H4 (cell line): ENCODE measurements around the gene PLCB4. TPM values are rescaled to one million over a fixed set of nuclear protein-coding genes. Genes with fewer than 3 reads are reported as not detected.

Experiments
- DNase-seq: peaks from one replicate; pipeline ENCODE4 v3.0.0-alpha.2; 2015; ENCODE audit warnings: low spot score
- total RNA-seq: library from RNA; depleted of rRNA; stranded (reverse); fragments of >200 nt; shearing (Covaris generic); gene quantifications from 2 replicates; pipeline ENCODE4 v1.2.3, GENCODE V29; 2014

Gene PLCB4
- total RNA-seq, 1 experiment from 2014 or later, result 5.9 TPM

DNA sequence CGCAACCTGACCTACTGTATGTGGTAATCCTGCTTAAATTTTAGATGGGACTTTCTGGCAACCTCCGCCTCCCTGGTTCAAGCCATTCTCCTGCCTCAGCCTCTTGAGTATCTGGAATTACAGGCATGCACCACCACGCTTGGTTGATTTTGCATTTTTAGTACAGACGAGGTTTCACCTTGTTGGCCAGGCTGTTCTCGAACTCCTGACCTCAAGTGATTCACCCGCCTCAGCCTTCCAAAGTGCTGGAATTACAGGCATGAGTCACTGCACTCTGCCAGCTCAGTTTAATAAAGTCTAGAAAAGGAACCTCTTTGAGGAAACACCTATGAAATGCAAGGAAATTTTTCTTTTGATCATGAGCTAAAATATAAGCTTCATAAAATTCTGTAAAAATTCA is 9.0 kb upstream of the PLCB4 start:
- DNase-seq, result peak; percentile 10

DNA sequence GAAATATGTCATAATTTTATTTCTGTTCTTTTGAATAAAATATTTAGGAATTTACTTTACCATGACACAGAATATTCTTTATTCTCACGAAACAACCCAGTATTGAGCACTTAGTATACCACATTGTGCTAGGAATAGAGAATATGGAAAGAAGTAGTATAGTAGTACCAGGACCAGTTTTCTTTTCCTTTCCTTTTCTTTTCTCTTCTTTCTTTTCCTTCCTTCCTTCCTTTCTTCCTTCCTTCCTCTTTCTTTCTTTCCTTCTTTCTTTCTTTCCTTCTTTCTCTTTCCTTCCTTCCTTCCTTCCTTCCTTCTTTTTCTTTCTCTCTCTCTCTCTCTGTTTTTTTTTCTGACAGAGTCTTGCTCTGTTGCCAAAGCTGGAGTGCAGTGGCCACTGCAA is 7.5 kb upstream of the PLCB4 start:
- DNase-seq, result no peak

DNA sequence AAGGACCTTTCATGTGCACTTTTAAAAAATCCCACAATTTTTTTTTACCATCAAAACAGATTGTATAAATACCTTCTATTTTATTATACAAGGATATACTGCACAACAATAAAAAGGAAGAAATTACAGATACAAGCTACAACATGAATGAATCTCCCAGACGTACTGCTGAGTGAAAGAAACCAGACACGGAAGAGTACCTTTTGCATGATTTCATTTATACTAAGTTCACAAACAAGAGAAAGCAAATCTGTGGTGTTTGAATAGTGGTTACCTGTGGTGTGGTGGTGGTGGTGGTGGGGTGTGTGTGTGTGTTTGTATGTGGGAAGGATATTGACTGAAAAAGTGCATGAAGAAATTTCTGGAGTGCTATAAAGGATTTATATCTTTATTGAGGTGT is 6.8 kb upstream of the PLCB4 start:
- no peak for DNase-seq

DNA sequence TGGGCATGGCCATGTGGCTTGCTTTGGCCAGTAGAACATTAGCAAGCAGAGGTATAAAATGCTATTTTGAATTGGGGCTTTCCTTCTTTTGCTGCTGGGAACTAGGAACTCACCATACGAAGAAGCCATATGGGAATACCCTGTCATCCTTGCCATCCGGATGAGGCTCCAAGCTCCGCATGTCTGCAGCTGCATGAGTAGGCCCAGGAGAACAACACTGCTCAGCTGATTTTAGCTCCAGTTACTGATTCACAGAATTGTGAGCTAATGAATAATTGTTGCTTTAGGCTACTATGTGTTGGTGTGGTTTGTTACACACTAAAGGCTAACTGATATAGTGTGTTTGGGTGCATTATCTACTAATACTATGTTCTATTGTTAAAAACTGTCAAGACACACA is 2.7 kb upstream of the PLCB4 start:
- no peak for DNase-seq

DNA sequence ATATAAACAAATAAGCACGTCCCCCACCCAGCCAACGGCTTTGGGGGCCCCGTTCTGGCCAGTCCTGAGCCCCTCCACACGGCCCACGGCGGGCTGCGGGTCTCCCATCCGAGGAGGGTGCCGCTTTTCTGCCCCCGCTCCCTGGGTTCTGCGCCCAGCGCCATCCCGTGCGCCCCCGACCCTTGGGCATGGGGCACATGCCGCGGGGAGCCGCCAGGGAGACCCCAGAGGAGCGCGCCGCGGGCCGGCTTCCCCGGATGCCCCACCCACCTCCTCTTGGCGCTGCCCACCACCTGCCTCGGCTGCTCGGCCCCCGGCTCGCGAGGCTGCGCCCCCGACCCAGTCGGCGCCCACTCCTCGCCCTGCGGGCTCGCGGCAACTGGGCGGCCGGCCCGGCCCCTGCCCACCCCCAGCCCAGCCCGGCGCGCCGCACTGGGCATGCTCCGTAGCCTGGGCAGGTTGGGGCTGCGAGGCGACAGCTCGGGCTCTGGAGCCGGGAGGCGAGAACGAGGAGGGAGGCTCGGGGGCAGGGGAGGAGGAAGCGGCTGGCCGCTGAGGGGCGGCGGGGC is 570 bp upstream of the PLCB4 start:
- peak; percentile 31 for DNase-seq

DNA sequence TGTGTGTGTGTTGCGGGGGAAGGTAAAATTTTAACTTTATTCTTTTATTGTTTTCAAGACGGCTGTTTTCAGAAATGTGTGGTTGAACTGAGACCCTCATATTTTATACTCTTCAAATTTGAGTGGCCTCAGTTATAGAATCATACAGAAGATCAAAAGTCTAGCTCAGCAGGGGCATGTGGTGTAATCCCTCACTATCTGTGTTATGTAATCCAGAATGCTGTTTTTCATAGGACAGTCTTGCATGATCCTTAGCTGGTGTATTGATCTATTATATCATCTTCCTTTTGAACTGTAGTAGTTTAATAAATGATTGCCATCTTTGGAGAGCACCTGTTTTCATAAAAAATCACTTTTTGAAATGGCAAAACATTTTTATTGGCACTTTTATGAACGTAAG is 1.4 kb downstream of the PLCB4 start:
- DNase-seq, result no peak

DNA sequence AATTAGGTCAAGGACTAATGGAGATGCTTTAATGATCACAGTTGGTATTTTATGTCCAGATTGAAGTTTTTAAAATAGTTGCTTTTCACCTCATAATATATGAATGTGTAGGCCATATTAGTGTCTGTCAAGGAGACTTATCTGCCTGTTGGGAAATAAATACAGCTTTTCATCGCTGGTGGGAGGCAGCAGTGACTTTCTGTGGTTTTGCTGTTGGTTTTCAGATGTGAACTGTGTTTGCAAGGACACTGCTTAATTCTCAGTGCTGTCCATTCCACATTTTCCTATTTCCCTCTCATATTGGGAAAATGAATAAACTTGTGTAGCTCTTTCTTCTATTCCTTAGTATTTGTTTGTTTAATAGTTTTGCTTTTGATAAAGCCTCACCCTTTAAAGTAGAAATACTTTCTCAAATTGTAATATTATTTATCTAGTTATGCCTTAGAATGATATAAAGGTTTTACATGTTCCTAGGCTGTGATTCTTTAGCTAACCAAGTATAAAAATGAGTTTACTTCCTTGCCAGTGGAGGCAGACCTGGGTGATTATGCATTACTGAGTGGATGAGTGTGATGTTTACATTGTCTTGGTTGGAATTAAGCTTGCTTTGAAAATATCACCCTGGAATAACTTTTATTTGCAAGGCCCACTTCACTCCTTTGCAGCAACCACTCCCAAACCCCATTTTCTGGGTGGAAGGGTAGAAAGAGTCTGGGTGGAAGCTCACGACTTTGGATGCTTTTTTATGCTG is 3.3 kb downstream of the PLCB4 start:
- DNase-seq, result peak; percentile 25

DNA sequence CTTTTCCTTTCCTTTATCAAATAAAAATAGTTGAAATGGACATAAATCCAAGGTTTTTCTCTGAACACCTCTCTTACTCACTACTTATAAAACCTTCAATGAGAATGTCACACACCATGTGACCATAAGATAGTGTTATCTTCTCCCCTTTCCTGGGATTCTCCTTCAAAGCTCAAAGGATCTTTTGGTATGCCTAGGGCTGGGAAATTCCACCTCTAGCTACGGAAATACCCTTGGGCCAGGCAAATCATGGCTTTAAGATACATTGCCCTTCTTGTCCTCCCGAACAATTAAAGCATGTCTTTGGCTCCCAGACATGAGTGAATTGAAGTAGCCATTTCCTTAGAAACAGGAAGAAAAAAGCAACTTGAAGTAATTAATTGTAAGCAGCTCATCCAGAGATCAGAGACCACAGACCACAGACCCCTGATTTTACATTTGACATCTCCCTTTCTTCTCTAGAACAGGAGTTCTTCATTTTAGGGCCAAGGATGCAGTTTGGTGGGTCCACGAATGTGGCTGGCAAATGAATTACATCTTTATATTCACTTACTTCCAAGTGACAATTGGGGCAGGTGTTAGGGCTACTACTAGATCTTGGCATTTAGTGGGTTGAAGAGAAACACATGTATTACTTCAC is 4.1 kb downstream of the PLCB4 start:
- no peak for DNase-seq

DNA sequence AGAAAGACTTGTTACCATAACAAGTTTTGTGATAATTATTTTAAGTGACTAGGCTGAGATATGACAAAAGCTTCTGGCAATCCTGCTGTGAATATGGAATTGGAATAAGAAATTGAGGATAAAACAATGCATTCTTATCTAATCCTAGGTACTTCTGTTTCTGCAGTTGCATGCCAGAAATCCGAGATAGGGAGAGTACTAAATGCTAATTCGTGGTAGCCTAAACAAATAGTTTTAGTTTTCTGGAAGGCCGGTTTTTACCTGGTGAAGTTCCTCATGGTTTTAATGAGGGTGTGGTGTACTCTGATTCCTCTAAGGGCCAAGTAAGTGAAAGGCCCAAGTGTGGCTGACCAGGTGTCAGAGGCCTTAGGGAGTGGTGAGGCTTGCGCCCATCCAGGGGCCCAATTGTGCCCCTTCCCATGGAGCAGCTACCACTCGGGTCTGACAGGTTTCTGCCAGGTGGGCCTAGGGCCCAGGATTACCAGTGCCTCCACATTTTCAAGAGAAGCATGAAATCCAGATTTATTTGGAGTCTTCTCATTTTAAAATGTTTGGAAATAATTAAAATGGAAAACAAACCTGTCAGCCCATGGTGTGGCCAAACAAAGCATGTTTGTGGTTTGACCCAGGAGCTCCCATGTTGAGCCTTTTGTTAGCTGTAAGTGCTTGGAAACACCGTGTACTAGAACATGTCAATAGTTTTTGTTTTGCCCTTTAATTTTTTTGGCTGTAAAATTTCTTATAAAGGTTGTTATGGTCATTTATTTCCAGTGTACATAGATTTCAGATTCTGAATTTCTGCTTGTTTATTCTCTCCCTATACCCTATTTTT is 6.6 kb downstream of the PLCB4 start:
- DNase-seq, result no peak

DNA sequence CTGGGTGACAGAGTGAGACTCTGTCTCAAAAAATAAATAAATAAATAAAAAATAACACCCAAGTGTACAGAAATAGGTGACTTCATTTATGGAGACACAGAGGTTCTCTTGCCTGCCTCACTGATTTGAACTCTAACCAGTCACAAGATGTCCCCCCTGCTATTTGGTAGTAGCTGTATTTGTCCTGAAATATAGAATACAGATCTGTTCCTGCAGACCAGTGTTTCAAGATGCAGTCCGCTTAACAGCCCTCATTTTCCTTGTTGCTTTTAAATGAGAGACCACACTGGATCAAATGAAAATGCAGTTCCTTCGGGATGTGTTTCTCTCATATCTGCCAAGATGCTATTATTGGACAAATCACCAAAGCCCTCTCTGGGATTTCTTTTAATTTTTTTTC is 7.6 kb downstream of the PLCB4 start:
- DNase-seq, result no peak

DNA sequence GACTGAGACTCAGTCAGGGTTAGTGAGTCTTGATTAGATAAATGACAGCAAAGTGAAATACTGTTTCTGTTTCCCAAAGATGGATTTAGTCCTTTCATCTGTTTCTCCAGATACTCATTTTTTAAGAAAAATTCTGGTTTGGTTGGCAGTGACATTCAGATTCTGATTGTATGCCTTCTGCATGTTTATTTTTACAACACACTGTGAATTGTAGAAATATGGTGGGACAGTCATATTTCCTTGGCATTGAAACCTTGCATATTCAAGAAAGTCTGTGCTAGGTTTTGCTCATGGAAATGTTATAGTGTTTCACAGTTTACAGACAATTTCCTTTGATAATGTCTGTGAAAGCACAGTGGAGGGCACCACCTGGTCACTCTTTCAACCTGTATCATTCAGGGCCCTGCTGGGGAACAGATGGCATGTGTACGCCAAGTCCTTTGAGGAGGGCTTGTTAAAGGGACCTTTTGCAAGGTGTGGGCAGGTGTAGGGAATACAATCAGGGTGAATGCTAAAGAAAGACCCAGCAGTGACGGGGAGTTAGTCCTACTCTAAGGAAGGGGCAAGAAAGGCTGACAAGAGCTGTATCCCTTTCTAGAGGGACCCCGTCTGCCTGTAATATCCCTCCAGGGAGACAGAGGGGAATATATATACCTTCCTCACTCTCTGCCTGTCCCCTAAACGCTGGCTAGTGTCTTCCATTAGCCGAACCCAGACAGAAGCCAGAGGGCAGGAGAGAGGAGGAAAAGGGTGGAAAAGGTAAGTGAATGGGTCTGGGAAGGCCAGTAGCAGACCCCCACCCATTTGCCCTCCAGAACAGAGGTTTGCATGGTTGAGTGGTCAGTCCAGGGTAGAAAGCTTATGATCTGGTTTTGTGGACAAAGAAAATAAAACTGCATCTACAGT is 10.2 kb downstream of the PLCB4 start:
- DNase-seq, result no peak

DNA sequence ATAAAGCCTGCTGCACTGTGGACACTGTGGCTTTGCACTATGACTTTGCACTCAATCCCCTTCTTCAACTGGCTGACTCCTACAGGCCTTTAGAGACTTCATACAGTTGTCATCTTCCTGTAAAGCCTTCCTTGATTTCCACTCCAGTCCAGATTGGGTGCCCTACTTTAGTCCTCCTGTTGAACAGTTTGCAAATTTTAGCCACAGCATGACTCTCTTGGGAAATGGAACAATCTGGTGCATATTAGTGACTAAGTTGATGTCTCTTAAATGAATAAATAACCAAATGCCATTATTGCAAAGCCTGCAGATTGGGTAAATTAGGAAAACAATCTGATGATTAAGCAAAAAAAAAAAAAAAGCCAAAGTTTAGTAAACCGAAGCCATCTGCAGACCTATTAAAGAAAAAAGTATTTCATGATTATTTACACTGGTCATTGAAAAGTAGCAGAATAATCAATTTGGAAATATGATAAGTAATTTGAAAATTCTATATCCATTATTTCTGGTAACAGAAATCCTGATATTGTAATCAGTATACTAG is 12.6 kb downstream of the PLCB4 start:
- no peak for DNase-seq

DNA sequence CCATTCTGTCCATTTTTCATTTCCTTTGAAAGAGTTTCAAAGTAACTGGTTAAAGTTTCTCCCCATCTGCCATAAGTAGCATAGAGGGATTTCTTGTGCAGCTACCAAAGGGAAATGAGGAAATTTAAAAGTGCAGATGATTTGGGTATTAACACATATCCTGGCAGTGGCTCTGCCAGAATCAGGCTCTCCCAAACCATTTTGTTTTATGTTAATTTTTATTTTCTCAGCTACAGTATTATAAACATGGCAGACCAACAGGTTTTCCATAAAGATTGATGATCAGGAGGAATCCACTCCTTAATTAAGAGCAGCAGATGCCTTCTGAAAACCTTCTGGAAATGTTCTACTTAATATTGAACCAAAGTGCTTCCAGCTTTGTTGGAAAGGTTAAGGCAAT is 13.9 kb downstream of the PLCB4 start:
- no peak for DNase-seq

DNA sequence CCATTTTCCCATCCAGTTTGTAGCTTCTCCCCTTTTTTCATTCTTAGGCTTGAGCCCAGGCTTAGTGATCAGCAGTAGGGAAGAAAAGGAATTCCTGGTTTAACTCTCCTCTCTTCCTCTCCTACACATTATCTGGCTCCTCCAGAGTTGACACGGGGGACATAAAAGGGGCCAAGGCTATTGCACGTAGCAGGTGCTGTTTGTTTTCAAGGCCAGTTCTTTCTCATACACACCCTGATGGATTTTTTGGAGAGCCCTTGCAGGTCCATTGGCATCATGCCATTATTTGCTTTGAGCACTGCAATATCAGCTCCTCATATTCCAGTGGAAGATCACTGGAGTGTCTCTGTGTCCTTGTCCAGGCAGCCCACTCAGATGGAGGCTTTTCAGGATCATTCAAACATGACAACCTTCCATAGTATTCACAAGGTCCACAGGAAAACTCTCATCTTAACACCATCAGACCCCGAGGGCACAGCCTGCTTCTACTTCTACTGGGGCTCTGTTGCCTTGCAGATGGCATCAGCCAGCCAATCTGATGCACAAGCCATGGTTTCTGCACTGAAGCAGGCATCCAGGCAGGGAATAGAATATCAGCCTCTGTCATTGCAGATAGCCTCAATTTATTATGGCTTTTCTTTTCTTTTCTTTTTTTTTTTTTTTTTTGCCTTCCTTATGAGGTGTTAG is 18.8 kb downstream of the PLCB4 start:
- no peak for DNase-seq

DNA sequence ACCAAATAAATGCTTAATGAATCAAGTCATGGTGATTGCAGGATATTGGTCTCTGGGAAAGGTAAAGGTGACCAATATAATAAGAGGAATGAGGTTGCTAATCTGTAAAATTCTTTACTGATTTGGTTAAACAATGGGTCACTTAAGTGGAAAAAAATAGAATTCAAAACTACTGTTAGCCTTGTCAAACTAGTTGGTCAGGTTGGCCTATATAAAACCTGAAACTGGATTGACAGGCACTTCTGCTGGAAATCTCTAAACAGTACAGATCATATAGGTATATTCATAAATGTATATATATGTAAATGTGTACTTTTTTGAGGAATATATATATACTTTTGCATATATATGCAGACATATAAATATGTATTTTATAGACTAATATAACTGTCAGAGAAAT is 19.7 kb downstream of the PLCB4 start:
- DNase-seq, result no peak

DNA sequence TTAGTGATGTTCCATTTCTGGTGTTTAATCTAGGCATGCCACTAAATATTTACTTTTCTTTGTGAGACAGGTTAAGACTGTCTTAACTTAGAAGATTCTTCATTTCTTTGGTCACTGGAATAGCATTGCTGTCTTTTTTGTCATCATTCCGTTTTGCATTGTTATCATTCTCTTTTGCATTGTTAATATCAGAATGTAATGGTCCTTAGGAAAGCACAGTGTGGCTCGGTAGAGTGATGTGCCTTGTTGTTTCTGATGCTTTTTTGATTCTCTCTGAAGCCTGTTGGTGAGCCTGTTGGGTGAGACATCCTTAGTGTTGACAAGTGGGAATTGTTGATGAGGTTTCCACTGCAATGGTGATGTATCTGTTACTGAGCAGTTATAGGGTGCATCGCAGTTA is 23.2 kb downstream of the PLCB4 start:
- no peak for DNase-seq

DNA sequence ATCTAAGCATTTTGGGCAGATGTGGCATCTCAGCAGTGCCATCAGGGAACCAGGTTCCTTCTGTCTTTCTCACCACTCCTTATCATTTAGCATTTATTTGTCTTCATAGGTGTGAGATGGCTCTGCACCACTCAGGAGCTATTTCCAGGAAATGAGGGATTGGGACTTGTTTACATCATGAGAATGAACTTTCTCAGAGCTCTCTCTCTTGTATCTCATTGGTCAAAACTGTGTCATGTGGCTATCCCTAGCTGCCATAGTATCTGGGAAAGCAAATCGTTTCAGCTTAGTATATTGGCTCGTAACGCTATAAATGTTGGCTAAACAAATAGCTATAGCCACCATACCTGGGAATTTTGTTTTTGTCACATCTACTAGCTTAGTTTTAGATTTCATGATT is 23.8 kb downstream of the PLCB4 start:
- no peak for DNase-seq

DNA sequence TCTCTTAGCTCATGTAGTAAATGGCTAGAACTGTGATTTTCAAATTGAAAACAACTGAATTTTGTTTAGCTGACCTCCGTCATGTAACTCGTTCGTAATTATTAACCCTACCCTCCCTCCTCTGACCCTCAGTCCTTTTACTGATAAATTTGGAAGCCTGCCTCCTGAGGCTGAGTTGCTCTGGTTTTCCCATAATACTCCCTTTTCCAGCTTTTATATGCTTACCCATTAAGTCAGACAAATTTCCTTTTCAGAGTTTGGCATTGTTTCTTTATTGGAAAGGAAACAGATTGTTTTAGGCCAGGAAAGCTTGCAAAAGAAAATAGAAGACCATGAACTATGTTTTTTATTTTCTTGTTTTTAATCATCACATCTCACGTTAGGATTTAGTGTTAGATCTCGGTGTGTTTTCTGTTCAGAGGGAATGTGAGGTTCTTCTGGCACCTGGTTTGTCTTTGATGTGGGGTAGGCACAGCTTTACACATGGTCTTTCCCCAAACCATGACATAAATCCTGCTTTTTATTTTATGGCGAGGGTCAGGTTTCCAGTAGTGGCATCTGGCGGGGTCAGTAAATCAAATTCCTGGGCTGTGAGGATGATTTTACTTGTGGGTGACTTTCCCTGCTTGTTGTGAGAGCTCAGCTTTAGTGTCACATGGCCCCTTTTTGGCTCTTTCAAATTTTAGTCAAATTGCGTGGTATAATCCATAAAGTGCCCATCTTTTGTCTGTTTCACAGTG is 24.5 kb downstream of the PLCB4 start:
- no peak for DNase-seq

DNA sequence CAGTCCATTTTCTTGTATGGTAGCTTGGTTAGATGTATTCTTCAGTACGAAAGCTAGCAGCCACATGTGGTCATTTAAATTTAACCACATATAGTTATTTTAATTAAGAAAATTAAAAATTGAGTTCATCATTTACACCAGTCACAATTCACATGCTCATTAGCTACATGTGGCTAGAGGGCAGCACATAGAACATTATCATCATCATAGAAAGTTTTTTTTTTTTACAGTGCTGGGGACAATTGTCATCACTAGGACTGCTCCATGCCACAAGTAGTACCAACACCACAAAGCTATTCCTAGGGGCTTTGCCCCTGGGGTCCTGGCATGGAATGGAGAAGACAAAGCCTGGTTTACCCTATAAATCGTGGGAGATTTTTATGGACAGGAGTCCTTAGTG is 30.5 kb downstream of the PLCB4 start:
- DNase-seq, result no peak

DNA sequence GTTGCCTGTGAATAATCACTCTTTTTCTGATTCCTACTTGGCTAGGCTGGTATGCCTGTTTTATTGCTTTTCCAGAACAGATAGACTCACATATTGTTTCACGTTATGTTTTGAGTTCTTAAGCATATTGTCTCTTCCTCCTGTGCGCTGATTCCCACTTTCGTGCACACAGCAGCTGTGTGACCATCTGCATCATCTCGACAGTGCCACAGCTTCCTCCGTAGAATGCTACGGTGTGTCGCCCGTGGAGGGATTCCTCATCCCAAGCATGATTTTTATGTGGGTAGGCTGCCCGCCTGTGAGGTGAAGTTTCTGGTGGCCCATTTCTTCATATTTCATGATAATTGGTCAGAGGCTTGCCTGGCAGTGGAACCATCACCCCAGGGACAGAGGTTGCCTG is 31.8 kb downstream of the PLCB4 start:
- DNase-seq, result no peak
